Activated gamma-delta T cell treated with Interleukin-2 at 50 U/mL for 16 hours (primary cell): ENCODE results near the gene SLC26A9.
A peak's percentile ranks its signal among the peaks of the same experiment; 100 is the strongest.
"Not testable (repeated sequence)": the region's sequence is repeated elsewhere in the genome, so short reads cannot be mapped to it uniquely, and the experiment has no call there.

Experiments
- DNase-seq: peaks from one replicate; pipeline ENCODE4 v3.0.0-alpha.2; 2020

Gene SLC26A9

DNA sequence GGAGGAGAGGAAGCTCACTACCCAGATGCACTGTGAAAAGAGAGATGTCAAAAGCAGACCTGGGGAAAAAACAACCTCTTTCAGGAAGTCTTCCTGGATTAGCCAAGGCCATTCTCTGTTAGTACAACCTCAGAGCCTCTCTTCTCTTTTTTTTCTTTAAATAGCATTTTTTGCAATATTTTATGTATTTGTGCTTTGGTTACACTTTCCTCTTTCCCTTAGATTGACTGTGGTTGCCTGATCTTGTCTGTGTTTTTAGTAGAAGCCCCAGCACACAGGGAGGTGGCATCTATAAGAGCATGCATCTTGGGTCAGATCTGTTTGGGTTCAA lies 18.8 kb downstream of the SLC26A9 start:
- DNase-seq: no peak

DNA sequence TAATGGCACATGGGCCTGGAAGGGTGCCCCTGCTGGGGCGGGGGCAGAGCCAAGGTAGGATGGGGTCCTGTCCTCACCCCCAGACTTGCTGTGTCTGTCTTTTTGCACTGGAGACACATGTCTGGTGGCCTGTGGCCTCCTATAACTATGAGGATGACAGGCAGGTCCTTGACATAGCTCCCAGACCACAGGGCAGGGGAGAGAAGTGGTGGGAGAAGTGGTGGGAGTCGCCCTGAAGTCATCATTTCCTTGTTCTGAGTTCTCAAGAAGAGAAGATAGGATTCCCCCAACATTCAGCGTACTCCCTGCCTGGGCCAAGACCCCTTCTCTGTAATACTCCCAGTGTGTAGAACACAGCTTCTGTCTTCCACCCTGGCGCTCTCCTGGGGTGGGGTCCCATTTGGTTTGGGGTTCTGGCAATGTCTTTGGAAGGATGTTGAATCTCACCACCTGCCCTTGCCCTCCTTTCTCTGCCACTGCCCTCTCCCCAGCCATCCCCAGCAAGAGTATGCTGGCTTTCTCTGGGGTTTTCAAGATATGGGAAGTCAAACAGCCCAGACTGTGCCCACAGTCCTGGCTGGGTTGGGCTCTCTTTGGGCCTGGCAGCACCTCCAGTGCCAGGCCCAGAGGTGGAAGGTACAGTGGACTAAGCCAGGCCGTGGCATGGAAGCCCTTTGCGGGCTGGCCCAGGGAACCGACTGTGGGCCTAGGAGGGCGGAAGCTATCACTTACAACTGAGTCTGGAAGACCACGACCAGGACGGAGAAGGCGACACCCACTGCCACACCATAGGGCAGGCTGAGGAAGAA lies 19.4 kb downstream of the SLC26A9 start:
- no peak for DNase-seq

DNA sequence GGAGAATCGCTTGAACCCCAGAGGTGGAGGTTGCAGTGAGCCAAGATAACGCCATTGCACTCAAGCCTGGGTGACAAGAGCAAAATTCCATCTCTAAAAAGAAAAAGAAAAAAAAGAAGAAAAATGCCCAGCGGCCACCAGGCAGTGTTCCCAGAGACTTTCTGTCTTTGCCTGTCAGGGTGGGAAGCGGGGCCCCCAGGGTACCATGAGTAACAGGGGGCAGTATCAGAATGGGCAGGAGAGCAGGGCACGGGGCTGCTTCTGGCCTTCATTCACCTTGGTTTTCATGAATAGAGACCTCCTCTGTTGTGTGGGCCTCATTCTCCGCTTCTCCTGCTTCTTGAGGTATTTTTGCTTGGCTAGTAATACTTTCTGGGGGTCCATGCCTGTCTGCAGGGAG lies 20.4 kb downstream of the SLC26A9 start:
- no peak for DNase-seq

DNA sequence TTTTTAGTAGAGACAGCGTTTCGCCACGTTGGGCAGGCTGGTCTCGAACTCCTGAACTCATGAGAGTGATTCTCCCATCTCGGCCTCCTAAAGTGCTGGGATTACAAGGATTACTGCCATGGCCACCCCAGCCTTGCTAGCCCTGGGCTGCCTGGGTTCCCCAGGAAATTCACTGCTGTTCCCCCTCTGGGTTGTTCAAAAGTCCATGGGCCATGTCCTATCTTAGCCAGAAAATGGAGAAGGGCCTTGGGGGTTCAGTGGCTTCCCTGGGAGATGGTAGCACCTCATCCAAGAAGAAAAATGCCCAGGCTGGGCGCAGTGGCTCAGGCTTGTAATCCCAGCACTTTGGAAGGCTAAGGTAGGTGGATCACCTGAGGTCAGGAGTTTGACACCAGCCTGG lies 20.9 kb downstream of the SLC26A9 start:
- no peak for DNase-seq

DNA sequence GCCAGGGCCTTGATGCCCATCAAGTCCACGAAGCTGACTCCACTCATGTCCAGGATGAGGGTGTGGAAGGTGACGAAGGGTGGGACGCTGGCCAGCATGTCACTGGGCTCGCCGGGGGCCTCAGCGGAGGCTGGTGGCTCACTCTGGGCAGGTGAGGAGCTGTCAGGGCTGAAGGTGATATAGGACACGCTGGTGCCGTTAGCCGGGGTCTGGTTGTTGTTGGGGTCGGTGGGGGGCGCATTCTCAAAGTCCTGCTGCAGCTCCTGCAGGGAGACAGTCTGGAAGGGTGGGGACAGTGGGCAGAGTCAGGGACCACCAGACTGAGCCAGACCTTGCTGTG lies 21.7 kb downstream of the SLC26A9 start:
- DNase-seq: no peak

DNA sequence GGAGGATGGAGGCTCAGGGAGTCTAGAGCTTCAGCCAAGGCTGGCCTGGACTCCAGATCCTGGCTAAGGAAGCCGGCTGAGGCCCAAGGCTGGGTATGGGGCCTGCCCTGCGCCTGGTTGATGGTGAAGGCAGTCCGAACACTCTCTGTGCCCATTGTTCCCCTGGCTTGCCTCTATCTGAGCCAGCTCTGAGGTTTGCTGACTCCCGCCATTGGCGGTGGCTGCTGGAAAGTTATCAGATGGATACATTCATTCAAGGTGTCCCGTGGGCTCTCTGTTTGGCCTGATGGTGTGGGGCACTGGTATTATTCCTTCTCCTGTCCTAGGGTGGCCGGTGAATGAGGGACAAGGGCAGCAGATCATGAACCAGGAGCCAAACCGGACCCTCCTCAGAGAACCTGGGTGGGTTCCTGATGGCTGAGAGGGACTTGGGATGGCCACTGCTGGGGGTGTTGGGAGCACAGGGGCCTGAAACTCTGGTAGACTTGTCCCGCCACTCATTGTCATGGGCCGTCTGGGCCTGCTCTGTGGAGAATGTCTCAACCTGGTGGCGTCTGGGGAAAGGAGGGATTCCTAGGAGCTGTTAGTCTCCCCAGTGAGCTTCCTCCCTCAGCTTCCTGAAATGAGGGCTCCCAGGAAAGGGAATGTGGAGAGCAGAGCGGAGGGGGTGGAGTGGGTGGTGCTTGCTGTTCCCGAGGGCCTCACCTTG lies 22.2 kb downstream of the SLC26A9 start:
- no peak for DNase-seq

DNA sequence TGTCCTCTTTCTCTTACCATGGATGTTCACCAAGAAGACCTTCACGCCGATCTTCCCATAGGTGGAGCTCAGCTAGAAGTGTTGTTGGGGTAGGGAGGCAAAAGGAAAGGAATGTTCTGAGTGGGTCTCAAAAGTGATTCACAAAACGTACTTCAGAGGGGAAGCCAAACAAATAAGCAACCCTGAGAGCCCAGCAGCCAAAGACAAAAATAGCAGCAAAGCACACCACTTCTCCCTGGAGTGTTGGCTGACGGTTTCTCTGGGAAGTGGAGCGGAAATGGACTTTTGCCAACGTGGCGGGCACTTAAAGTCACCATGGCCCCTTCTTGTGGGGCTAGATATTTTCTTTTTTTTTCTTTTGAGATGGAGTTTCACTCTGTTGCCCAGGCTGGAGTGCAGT lies 23.1 kb downstream of the SLC26A9 start:
- no peak for DNase-seq

DNA sequence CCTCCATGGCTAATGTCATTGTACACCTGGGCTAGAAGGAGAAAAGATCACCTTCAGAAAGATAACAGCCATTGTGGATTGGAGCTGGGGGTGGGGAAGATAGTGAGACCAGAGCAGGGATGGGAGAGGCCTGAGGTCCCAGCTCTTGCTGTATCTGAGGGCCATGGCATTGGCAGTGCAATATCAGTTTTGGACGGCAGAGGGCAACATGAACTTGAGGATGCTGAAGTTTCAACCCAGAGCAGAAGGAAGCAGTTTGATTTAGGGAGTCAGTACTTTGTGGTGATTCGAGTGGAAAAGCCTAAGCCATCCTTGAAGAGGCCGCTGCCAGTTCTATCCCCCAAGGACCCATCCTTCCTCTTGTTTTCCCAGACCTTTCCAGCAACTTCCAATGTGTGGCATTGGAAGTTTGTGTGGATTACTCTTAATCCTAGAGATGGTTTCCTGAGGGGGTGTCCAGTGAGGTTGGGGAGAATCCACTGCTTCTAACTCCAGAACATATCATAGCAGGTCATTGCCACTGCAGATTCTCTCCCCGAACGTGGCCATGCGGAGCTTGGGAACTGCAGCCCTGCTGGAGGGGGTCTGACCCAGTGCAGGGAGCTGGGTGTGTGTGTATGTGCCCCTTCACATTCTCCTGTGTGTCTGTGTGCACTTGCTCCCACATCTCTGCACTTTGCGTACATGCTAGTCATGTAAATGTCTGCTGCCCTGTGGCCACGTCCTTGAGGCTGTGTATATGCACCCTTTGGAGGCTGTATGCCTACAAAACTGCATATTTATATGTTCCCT lies 24.1 kb downstream of the SLC26A9 start:
- DNase-seq: peak; percentile 63

DNA sequence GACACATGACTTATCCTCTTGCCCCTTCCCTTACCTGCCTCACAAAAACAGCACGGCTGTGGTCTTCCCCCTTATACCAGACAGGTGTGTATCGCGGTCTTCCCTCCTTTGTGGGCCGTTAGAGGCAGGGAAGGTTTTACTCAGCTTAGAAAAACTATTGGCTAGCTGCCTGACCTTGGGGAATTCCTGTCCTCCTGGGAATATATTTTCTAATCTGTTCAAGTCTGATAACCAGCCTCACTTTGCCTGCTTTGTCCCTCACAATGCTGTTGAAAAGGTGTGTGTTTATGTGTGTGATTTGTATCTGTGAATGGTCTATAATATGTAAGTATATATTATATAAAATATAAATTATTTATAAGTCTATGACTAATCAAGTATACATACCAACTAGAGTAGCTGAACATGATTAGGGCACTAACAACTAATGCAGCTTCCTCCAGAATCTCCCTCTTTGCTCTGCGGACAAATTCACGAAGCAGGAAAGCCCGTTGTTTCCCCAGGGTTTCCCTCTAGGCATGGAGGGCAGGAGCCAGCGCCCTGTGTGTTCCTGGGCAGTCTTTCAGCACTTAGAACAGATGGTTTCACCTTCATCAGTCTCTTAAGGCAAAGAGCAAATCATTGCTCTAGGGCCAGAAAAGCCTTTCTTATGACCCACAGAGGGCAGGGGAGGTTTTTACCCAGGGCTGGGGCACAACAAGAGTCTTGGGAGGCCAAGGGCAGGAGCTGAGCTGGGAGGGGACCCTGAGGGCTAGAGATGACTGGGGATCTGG lies 25.6 kb downstream of the SLC26A9 start:
- DNase-seq: no peak

DNA sequence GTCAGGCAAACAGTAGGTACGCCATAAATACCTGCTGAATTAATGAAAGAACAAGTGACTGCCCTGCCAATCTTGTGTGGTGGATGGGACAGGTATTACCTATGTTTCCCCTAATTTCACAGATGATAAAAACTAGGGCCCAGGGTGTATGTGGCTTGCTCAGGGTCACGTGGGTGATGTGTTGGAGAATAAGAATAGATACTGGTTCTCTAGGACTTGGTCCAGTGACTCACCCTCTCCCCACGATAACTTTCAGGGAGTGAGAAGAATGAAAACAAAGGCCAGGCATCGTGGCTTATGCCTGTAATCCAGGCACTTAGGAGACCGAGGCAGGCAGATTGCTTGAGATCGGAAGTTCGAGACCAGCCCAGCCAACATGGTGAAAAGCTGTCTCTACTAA lies 26.7 kb downstream of the SLC26A9 start:
- no peak for DNase-seq

DNA sequence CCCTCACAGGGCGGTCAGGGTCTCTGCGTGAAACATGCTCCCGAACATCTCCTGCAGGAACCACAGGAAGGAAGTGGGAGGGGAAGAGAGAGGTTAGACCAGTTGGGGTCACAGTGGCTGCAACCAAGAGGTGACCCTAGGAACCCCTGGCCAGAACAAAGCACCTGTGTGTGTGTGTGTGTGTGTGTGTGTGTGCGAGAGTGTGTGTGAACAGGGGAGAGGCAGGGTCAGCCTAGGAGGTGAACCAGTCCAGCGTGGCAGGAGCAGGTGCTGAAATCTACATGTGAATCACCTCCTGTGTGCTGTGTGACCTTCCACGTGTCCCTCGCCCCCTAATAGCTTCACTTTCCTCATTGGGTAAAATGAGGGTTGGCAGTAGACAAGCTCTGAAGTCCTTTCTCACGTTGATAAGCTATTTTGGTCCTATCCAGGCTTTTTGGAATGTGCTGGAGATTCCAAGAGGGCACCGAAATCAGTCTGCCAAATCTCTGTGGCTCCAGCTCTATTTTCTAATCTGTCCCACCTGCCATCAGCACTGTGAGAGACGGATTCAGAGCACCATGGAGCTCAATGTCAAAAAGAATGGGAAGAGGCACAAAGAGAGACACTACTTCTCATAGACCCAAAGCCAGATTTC lies 27.8 kb downstream of the SLC26A9 start:
- DNase-seq: no peak

DNA sequence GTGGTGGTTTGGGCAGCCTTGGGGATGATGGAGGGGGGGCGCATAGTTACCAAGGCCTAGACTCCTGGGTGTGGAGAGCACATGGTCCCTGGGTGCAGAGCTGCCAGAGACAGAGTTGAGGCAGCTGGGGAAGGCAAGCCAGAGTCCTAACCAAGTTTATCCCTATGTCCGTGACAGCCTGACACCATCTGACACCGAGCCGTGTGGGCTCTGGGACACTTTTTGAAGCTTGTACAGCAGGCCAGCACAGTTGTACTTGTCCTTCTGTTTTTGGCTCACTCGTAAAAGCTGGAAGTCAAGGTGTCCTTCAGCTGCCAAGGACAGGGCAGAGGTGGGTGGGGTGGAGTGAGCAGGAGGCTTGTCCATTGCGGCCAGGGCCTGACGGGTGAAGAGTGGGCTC lies 28.5 kb downstream of the SLC26A9 start:
- DNase-seq: no peak

DNA sequence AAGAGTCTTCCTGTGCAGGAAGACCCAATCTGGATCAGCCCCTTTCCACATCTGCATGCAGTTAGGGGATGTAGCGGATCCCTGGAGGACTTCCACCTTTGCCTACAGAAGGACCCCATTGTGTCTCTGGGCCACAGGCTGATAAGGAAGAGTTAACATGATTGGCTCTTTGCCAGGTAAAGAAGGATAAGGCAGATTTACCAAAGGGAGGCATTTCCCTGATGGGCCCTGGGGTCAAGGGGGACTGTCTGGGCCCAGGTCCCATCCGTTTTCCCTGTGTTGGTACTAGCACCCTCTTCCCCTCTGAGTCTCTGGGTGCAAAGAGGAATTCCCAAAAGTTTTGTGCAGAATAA lies 29.1 kb downstream of the SLC26A9 start:
- DNase-seq: no peak

DNA sequence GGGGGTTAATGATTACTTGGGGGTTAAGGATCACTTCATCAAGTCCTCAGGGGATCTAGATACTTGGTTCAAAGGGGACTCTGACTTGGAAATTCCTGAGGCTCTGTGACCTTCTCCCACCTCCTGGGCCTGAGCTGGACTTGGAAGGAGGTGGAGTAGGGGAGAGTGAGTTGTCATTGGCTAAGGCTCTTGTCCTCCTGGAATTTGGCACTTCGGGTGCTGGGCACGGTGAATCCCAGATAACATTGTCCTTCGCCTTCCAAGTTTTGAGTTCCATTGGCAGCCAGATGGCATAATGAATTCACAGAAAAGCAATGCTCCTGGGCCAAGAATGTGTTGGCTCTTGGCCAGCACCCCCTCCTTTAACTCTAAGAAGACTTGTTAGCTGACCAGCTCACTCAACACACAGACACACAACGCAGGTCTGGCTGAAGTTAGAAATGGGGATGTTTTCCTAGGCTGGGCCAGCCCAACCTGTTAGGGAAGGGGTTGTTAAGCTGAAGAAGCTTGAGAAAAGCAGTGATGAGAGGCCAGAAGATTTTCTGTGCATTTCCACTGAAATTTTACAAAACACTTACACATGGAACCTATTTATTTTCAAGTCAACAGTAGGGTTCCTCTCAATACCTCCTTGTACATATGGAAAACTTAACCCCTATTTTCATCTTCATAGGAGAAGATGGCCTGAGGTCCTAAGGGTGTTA lies 29.7 kb downstream of the SLC26A9 start:
- DNase-seq: no peak

DNA sequence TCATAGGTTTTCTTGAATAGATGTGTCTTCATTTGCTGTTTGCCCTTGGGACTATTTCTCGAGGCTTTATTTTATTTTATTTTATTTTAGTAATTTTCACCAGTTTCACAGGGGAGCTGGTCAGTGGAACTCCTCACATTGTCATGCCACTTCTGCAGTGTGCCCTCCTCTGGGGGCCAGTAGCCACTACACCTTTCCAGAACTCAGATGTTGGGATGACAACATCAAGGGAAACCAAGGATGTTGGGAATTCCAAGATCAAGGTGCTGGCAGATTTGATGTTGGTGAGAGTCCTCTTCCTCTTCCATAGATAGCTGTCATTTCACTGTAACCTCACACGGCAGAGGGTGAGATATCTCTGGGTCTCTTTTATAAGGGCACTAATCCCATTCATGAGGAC lies 35.5 kb downstream of the SLC26A9 start:
- DNase-seq: no peak

DNA sequence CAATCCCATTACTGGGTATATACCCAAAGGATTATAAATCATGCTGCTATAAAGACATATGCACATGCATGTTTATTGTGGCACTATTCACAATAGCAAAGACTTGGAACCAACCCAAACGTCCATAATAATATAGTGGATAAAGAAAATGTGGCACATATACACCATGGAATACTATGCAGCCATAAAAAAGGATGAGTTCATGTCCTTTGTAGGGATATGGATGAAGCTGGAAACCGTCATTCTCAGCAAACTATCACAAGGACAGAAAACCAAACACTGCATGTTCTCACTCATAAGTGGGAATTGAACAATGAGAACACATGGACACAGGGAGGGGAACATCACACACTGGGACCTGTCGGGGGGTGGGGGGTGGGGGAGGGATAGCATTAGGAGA lies 38.2 kb downstream of the SLC26A9 start:
- DNase-seq: not testable (repeated sequence)

DNA sequence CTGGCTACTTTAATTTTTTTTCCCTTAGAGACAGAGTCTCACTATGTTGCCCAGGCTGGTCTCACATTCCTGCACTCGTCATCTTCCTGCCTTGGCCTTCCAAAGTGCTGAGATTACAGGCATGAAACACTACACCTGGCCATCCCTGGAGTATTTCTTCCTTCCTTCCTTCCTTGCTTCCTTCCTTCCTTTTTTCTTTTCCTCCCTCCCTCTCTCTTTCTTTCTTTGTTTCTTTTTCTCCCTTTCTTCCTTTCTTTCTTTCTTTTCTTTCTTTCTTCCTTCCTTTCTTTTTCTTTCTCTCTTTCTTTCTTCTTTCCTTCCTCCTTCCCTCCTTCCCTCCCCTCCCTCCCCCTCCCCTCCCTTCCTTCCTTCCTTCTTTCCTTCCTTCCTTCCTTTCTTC lies 46.9 kb downstream of the SLC26A9 start:
- DNase-seq: no peak

DNA sequence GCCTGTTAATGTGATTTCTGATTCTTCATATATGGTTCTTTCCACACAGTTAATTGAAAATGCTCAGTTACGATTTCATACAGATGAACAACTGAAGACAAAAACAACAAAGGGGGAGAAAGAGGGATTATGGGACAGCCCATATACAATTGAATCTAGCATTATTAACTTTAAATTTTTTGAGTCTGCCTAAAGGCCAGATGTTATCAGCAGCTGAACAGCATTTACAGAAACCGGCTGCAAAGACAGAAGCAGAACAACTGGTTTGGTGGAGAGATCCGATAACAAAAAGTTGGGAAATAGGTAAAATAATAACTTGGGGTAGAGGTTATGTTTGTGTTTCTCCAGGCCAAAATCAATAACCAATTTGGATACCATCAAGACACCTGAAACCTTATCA lies 49.1 kb downstream of the SLC26A9 start:
- not testable (repeated sequence) for DNase-seq

DNA sequence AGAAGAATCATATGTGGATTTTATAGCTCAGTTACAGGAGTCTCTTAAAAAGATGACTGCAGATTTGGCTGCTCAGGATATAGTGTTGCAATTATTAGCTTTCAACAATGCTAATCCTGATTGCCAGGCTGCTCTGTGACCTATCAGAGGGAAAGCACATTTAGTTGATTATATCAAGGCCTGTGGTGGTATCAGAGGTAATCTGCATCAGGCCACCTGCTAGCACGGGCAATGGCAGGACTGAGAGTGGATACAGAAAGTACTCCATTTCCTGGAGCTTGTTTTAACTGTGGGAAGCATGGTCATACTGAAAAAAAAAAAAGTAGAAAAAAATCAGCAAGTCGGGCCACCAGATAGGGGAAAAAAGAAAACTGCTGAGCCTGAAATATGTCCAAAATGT lies 51.1 kb downstream of the SLC26A9 start:
- DNase-seq: not testable (repeated sequence)

DNA sequence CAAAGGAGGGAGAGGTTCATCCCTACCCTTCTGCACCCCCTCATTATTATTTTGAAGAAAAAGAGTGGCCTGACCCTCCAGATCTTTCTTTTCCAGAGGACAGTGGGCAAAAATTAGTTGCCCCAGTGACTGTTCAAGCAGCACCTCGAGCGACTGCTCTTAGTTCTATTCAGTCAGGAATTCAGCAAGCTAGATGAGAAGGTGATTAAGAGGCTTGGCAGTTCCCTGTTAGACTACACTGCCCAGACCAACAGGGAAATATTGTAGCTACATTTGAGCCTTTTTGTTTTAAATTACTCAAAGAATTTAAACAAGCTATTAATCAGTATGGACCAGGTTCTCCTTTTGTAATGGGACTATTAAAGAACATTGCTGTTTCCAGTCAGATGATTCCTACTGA lies 51.8 kb downstream of the SLC26A9 start:
- not testable (repeated sequence) for DNase-seq

DNA sequence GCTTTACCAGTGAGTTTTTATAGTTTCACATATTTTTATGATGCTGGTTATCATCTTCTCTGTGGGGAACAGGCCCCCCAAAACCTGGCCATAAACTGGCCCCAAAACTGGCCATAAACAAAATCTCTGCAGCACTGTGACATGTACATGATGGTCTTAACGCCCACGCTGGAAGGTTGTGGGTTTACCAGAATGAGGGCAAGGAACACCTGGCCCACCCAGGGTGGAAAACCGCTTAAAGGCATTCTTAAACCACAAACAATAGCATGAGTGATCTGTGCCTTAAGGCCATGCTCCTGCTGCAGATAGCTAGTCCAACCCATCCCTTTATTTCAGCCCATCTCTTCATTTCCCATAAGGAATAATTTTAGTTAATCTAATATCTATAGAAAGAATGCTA lies 52.6 kb downstream of the SLC26A9 start:
- DNase-seq: not testable (repeated sequence)

DNA sequence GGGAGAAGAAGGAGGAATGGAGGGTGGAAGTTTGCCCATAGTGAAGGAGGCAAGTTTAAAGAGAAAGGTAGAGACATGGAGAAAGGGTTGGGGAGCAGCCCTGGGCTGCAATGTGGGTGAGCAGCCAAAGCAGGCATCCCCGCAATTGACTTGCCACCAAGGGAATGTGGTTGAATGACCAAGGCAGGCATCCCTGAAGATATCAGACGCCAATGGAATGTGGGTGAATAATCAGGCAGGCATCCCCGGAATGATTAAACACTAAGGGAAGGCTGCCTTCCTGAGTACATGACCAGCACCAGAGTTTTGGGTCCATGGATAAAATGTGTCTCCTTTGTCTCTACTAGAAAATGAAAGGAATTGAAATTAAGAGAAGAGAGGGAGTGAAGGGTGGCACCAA lies 53.5 kb downstream of the SLC26A9 start:
- not testable (repeated sequence) for DNase-seq
